ENCODE data around the gene CDHR5.
A peak's percentile ranks its signal among the peaks of the same experiment; 100 is the strongest.

The CDHR5 gene

DNA sequence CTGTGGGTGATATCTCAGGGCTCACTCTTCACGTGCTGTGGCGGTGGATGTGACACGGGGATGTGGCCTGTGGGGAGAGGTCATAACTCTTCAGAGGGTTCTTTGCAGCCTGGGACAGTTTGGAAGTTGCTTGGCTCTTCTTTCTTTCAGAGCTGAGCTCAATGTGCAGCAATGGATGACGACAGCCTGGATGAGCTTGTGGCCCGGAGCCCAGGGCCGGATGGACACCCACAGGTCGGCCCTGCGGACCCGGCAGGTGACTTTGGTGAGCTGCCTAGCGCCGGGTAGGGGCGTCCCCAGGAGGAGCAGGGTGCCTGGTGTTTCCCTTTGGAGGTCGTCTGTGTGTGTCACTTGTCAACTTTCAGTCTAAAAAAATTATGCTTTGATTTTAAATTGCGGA lies 43.4 kb downstream of the CDHR5 start:
- DNase-seq, result no peak

DNA sequence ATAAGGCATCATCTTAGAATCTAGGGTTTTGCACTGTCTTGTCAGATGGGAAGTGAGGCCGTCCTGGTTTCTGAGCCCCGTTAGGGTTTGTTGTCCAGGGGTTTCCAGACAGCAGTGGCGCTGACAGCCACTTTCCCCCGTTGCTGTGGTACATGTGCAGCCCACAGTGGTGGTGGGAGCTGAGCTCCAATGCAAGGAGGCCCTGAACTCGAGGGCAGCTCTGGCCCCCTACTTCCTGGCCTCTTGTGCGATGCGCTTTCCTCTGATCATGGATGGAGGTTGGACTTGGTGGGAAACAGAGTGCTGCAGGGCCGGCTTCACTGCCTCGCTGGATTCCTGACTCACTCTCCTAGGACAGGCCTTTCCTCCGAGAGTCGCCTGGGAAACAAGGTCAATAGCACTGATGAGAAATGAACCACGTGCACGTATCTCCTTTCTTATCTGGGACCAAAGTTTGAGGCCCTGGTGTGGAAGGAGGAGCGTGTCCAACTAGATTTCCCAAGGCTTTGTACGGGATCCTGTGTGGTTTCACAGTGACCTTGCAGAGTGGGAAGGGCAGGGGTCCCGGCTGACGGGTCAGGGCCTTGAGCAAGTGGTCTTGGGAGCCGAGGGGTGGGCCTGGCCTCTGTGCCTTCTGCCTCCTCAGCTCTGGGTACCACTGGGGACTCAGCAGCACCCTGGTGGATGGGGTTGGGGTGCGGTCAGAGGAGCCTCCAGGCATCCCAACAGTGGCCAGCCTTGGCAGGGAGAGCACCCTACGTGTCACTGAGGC lies 44.7 kb downstream of the CDHR5 start:
- no peak for DNase-seq

DNA sequence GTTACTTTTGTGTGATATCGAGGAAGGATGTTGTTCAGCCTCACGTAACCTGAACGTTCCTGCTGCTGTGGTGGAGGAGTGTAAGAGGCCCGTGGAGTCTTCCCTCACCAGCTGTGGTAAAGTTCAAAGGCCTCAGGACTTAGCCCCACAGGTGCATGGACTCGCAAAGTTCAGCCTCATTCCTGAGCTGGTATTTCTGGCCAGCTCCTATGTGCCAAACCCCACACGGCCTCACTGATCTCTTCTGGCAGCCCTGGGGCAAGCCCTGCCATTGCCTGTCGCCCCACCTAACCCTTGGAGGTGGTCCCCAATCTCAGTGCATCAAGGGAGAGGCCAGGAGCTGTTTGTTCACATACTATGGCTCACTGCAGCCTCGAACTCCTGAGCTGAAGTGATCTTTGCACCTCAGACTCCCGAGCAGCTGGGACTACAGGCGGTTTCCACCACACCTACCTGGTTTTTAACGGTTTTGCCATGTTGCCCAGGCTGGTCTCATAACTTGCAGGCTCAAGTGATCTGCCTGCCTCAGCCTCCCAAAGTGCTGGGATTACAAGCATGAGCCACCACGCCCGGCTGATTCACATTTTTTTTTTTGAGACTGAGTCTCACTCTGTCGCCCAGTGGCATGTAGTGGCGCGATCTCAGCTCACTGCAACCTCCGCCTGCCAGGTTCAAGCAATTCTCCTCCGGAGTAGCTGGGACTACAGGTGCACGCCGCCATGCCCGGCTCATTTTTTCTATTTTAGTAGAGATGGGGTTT lies 46.3 kb downstream of the CDHR5 start:
- no peak for DNase-seq

DNA sequence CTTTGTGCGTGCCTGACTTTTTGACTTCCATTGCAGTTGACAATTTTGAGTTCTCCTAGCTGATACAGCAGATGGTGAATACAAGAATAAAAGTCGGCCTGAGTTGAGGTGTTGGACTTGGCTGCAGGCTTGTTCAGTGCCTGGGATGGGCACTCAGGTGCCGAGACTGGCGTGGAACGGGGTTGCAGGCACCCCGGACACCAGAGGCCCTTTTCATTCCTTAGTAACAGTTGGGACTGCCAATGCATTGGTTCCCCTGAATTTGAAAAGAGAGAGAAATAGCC lies 47.2 kb downstream of the CDHR5 start:
- DNase-seq, result no peak

DNA sequence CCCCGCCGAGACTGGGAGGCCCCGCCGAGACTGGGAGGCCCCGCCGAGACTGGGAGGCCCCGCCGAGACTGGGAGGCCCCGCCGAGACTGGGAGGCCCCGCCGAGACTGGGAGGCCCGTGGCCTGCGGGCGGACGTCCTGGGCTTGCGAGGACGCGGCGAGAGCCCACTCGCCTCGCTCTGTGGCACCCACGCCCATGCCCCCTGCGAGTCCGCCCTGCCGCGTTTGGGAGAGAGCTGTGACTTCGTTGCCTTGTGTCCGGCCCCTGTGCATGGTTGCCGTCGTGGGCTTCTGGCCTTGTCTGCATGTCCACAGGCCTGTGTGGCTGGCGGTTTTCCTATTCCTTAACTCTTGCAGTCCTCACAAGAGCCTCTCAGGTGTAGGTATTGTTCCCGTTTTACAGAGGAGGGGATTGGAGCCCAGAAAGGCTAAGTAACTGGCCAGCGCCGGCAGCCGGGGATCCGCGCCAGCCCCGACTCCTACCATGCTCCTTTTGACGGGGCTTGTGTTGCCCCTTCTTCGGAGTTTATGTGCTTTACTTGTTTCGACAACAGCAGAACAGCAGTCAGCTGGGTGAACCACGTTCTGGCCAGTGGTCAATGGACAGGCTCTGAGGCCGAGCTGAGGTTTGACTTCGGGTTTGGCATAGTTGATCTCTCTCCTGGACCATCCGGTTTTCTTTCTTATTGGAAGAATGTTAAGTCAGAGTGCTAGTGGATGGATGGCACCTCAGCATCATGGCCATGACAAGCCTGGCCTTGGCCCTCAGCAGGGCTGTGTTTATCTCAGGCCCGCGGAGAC lies 47.7 kb downstream of the CDHR5 start:
- no peak for DNase-seq

DNA sequence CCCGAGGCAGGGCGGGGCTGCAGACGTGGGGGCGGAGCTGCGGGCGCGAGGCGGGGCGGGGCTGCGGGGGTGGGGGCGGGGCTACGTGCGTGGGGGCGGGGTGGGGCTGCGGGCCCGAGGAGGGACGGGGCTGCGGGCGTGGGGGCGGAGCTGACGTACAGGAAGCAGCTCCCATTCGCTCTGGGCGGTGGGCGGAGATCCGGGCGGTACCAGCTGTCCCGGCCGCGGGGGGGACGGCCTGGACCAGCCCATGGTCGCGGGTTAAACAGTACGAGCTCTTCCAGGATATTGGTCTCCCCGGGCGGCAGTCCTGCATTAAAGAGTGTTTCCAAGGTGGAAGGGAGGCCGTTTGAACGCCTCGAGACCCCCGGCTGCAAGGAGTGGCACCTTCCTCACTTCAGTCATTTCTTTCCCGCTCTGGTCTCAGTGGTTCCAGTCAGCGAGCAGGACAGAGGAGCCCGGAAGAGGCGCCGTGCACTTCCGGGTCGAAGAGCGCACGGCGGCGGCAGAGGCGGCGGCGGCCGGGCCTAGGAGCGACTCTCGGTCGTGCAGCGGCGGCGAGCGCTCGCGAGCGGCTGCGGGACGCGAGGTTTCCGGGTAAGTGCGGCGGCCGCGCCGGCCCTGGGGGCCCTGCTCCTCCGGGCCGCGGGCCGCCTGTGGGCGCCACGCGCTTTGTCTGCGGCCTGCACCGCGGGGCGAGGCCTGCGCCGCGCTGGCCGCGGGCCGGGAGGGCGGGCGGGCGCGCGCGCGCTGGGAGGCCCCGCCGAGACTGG lies 48.6 kb downstream of the CDHR5 start, which contains the start of gene PHRF1:
Gene PHRF1 (plus strand): TSS at position 475 of the 773 bp plus-strand sequence. CDS start 5,043 bp downstream, outside the sequence.
- DNase-seq, result peak; percentile 96

DNA sequence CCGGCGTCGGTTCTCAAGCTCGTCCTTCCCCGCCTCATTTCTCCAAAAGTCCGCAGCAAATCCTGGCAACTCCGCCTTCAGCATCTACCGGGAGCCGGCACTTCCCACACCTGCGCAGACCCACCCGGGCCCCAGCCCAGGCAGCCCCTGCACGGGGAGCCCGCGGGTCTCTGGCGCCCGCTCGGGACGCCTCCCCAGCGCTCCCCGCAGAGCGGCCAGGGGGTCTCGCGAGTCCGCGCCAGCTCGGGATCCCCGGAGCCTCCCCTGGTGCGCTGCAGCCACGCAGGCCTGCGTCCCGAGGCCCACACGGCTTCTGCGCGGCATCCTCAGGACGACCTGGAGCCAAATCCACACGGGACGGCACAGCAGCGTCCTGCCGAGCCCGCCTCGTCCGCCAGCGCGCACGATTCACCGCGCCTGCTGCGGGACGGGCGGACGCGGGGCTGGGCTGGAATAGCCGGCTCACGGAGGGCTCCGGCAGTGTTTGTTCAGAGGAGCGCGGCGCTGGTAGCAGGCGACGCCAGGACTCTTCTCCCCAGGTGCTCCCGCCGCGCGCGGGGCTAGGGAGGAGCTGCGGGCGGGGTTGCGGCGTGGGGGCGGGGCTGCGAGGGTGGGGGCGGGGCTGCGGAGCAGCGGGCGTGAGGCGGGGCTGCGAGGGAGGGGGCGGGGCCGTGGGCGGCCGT lies 49.3 kb downstream of the CDHR5 start:
- no peak for DNase-seq

DNA sequence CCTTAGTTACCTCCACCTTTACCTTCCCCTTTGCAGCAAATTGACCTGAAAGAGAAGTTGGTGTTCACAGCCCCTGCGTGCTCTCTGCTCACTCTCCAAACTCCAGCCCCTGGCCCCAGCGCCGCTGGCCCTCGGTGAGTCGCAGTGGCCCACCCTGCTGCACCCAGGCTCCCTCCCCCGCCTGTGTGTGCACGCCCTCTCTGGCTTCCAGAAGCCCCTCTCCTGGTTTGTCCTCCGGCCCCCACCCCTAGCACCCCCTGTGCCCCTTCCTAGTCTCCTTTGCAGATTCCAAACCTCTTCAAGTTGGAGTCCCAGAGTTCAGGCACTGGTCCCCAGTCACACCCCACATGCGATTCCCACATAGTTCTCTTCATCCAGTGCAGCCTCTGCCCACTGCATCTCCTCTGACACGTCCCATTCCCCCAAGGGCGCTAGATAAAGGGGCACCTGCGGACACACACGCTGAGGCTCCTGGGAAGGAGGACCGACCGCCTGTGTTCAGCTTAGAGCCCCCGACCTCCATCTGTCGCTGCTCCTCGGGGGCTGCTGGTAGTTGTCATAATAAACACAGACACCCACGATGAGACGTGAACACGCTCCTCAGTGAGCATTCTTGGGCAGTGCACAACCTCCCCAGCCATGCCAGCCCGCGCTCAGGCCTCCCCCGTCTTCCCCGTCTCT lies 50.0 kb downstream of the CDHR5 start:
- DNase-seq, result no peak

DNA sequence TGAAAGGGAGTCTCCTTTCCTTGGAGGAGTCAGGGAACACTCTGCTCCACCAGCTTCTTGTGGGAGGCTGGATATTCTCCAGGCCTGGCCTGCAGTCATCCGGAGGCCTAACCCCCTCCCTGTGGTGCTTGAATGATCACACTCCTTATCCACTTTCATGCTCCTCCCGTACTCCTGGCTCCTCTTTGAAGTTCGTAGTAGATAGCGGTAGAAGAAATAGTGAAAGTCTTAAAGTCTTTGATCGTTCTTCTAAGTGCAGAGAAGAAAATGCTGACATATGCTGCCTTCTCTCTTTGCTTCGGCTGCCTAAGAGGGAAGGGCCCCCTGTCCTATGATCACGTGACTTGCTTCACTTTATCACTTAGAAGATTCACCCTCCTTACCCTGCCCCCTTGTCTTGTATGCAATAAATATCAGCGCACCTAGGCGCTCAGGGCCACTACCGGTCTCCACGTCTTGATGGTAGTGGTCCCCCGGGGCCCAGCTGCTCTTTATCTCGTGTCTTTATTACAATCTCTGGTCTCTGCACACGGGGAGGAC lies 50.7 kb downstream of the CDHR5 start:
- DNase-seq, result peak; percentile 41

DNA sequence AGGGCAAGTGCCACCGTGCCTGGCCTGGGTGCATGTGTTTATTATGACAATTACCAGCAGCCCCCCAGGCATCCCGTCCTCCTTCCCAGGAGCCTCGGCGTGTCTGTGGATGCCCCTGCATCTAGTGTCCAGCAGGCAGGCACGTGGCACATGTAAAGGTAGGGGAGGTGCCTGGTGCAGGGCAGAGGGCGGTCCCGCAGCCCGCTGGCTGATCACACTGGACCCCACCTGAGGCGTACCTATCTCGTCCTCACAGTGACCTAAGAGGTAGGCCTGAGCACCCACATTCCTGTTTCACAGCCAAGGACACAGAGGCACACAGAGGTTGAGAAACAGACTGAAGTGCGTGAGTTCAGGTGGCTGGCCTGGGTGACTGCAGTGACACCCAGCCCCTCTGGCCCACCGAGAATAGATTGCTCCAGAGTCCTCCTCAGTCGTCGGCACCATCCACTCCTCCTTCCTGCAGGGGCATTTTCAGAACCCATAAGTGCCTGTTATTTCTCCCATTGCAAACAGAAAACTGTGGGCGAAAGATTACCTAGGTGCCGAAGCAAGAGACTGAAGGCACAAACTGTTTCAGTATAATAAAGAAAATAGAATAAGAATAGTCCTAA lies 51.5 kb downstream of the CDHR5 start:
- no peak for DNase-seq

DNA sequence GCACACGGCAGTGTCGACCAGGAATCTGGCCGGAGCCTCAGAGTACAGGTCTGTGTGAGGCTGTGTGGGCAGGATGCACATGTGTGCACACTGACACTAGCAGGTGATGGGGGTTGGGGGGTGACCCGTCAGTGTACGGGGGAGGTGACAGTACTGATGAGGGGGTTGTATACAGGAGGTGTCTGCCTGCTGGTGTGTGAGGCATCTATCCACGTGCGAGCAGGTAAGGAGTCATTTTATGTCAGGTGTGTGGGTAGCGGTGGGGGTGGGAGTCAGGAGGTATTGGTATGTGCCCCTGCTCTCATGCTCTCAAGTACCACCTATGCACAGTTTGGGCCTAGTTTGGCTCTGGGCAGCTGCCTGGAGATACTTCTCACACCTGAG lies 53.0 kb downstream of the CDHR5 start:
- DNase-seq, result no peak

DNA sequence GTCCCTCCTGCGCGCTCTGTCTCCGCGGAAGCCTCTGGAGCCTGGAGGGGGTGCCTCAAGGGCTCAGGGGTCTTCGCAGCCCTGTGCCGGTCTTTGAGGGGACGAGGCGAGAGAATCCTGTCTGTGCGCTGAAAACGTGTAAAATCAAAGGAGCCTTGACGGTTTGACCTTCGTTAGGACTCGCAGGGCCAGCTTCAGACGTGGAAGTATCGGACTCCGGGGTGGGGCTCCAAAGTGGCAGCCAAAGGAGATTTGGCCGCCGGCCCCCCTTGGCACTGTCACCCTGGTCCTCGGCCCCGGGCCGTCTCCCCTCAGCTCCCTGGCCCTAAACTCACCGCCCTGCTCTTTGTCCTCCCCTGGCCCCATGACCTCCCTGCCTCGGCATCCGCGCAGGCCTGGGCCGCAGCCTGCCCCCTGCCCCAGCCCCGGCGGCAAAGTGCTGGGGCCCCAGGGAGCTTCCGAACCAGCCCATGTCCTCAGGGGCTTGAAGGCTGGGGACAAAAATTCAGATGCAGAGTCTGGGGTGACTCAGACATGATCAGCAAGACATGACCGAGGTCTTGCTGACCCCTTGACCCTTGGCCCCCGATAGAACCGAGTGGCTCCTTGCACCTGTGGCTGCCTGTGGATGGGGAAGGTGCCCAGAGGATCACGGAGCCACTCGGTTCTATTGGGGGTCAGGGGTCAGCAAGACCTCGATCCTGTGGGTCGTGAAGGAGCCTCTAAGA lies 55.4 kb downstream of the CDHR5 start:
- DNase-seq, result no peak

DNA sequence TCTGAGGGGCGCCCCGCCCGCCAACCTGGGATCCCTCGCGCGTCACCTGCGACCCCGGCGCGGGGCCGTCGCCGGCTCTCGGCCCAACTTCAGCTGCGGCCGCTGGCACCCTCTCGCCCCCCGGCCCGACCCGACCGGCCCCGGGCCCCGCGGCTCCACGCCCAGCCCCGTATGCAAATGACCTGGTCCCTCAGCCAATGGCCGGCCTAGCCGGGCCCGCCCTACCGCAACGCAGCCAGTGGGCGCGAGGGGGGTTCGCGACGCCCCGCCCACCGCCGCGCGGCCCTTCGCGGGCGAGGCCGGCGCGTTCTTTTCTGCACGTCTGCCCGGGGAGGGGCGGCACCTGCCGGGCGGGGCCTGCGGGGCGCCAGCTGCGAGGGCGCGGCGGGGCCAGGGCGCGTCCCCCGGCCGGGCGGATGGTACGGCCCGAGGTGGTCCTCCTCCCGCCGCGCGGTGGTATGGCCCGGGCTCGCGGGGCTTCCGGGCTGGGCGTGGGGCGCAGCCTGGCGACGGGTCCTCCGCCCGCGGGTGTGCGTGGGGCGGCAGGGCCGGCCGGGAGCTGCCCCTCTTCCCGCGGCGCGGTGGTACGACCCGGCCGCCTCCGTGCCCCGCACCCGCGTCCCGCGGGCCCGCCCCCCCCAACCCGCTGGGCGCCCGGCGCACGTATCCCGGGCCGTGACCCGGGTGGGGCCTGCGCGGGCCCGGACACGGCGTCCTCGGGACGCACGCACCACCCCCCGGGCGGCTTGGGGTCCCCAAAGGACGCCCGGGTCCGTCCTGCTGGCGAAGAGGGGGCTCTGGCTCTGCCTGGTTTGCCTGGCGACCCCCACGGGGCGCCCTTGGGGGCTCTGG lies 56.2 kb downstream of the CDHR5 start:
- peak; percentile 96 for DNase-seq

DNA sequence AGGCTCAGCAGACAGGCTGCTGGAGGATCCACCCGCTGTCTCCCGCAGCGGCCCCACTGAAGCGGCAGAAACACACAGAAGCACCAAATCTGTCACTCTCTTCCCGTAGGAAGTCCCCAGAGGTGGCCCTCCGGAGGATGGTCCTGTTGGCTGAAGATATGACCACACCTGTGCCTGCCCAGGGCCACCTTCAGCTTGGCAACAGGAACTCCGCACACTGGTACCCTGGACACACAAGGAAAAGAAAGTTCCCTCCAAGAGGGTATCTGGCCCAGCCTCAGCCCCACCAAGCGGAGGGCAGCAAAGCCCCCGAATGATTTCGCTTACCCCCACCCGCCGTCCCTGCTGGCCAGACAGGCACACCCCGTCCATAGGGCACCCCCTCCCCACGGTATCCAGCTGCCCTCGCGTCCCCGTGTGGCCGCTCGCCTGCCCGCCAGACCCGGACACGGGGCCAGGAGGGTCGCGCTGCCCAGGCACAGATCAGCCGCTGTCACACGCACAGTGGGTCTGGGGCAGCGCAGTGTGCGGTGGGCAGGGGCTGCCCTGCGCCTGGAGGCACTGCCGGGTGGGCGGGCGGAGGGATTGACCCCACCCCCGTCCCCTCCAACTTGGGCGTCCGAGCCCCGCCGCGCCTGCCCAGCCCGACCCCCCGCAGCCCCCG lies 57.0 kb downstream of the CDHR5 start:
- no peak for DNase-seq

DNA sequence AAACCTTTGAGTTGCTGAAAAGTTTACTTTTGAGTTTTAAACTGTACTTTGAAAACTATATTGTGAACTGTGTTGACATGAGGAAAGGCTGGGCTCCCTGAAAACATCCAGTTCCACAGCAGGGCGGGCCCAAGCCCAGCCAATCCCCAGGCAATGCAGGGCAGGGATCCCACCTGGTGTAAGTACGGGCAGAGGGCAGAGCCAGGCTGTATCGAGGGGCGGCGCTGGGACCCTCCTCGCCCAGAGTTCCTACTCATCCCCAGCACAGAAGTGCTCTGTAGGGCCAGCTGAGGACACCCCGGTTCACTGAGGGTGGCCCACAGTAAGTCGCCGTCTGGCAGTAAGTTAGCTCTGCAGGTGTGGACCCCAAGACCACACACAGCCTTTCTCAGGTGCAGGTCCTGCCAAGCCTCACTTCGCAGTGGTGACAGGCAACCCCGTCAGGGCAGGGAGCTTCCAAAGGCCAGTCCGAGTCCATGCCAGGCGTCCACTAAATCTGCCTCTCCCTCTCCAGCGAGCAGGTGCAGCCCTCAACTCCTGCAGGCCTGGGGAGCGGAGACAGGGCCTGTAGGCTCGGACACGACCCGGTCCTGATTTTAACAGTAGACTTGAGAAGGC lies 57.6 kb downstream of the CDHR5 start:
- DNase-seq, result no peak

Measured in CD4-positive, alpha-beta T cell treated with Interleukin-12 subunit alpha and Interleukin-12 subunit beta, for 1 hour (primary cell).